Measurements from ENCODE around the gene HBEGF.

GRCh38 chr5:140360681-140361479, 14.5 kb upstream of the HBEGF start:
- TF ChIP-seq CTCF (IDR thresholded peaks at IDR 0.05), result no peak
- TF ChIP-seq POLR2A (IDR thresholded peaks at IDR 0.05), result no peak
- TF ChIP-seq POLR2AphosphoS5 (IDR thresholded peaks at IDR 0.05), result no peak
- no peak for TF ChIP-seq EP300 (IDR thresholded peaks at IDR 0.05)
